HCT116 (cell line): ENCODE data around the gene PRPF19. TPM values are rescaled to one million over a fixed set of nuclear protein-coding genes. Genes with fewer than 3 reads are reported as not detected.

Experiments used
- ATAC-seq: fragments of 200-7000 bp; cut with Tn5 transposase; 2 replicates; pipeline ENCODE4 v1.9.1; 2020; ENCODE audit warnings: mild to moderate bottlenecking, moderate library complexity
- BruUV-seq: library from RNA; stranded (reverse); fragments of 400-500 nt; replicated peaks from 2 replicates; lab custom pipeline; 2021; lab: Mats Ljungman, UMichigan
- CTCF ChIA-PET: fragments of 300-600 bp; sonication (Branson Sonifier 250); formaldehyde crosslinking; loops from one replicate; lab custom pipeline; 2021; ENCODE audit warnings: antibody characterized with exemption; lab: Charles Lee
- POLR2A ChIA-PET: fragments of 300-600, 350-600 bp; sonication (Branson Sonifier 250); formaldehyde crosslinking; loops from one replicate; lab custom pipeline; 2021; ENCODE audit warnings: antibody characterized with exemption; lab: Charles Lee
- RAD21 ChIA-PET, 2 experiments: fragments of 300-600 bp; sonication (Branson Sonifier 250); formaldehyde crosslinking; loops; one replicate each; lab custom pipeline; 2023; ENCODE audit warnings: low total read pairs in 2 of 2; ENCODE audit not compliant: uncharacterized antibody in 2 of 2, unreplicated experiment in 2 of 2, low non-redundant PET in 1 of 2; lab: Charles Lee
- DNase-seq: peaks from one replicate; pipeline ENCODE4 v3.0.0-alpha.2; 2010; ENCODE audit warnings: low read depth, low spot score
- H2AFZ ChIP-seq: fragments of 200-600 bp; shearing (Covaris generic), sonication (generic); 2 replicates; pipeline ENCODE4 v1.6.1; 2017; ENCODE audit warnings: low read depth, mixed run types, mixed read lengths, antibody characterized with exemption, low read length; ENCODE audit not compliant: poor library complexity, severe bottlenecking
- H3K27ac ChIP-seq: 2 replicates; pipeline ENCODE4 v1.5.1; 2012; ENCODE audit warnings: low read depth, low read length
- H3K27me3 ChIP-seq: fragments of 200-600 bp; sonication (generic); 2 replicates; pipeline ENCODE4 v1.6.1; 2016; ENCODE audit warnings: mixed run types, low read length, mixed read lengths; ENCODE audit not compliant: insufficient read depth
- H3K36me3 ChIP-seq, 2 experiments: fragments of 200-500 bp in 1 of 2; fragments of 200-600 bp in 1 of 2; sonication (Bioruptor generic) in 1 of 2; sonication (generic) in 1 of 2; 2 replicates each; pipeline versions ENCODE4 v1.5.1 to v1.6.1; 2014 to 2016; ENCODE audit warnings: low read length in 2 of 2, inconsistent platforms in 1 of 2, mixed read lengths in 1 of 2, mixed run types in 1 of 2; ENCODE audit not compliant: insufficient read depth in 2 of 2, control insufficient read depth in 1 of 2
- H3K4me1 ChIP-seq, 2 experiments: fragments of 200-600 bp in 1 of 2; sonication (generic) in 1 of 2; 2 replicates each; pipeline versions ENCODE4 v1.5.1 to v1.6.1; 2012 to 2017; ENCODE audit warnings: low read length in 2 of 2, inconsistent platforms in 1 of 2, mild to moderate bottlenecking in 1 of 2, mixed read lengths in 1 of 2, mixed run types in 1 of 2, moderate library complexity in 1 of 2; ENCODE audit not compliant: insufficient read depth in 2 of 2, control insufficient read depth in 1 of 2
- H3K4me2 ChIP-seq: fragments of 200-600 bp; sonication (generic); 2 replicates; pipeline ENCODE4 v1.6.1; 2017; ENCODE audit warnings: mixed run types, low read length, mixed read lengths
- H3K4me3 ChIP-seq, 2 experiments: fragments of 200-600 bp in 1 of 2; sonication (generic) in 1 of 2; replicated peaks in 1 of 2; 2 replicates each; pipeline ENCODE4 v1.5.1; 2011 to 2016; ENCODE audit warnings: low read length in 2 of 2, control low read depth in 1 of 2, low read depth in 1 of 2, mild to moderate bottlenecking in 1 of 2, mixed read lengths in 1 of 2, mixed run types in 1 of 2
- H3K79me2 ChIP-seq: fragments of 200-600 bp; sonication (generic); 2 replicates; pipeline ENCODE4 v1.6.1; 2017; ENCODE audit warnings: mild to moderate bottlenecking, mixed run types, low read length, moderate library complexity, mixed read lengths; ENCODE audit not compliant: insufficient read depth
- H3K9ac ChIP-seq: fragments of 200-600 bp; sonication (generic); 2 replicates; pipeline ENCODE4 v1.6.1; 2016; ENCODE audit warnings: low read length, mixed read lengths
- H3K9me2 ChIP-seq: fragments of 200-600 bp; sonication (generic), shearing (Covaris generic); 2 replicates; pipeline ENCODE4 v1.6.1; 2017; ENCODE audit warnings: mixed run types, mild to moderate bottlenecking, moderate library complexity; ENCODE audit not compliant: insufficient read depth
- H3K9me3 ChIP-seq, 2 experiments: fragments of 200-500 bp in 1 of 2; fragments of 200-600 bp in 1 of 2; sonication (Bioruptor generic) in 1 of 2; sonication (generic) in 1 of 2; 2 replicates each; pipeline ENCODE4 v1.6.1; 2014 to 2017; ENCODE audit warnings: low read length in 2 of 2, mixed read lengths in 2 of 2, inconsistent platforms in 1 of 2, low read depth in 1 of 2, mild to moderate bottlenecking in 1 of 2, mixed run types in 1 of 2, moderate library complexity in 1 of 2; ENCODE audit not compliant: control insufficient read depth in 1 of 2, insufficient read depth in 1 of 2
- H4K20me1 ChIP-seq: fragments of 200-600 bp; sonication (generic), shearing (Covaris generic); 2 replicates; pipeline ENCODE4 v1.6.1; 2017; ENCODE audit warnings: mixed run types, mild to moderate bottlenecking, moderate library complexity; ENCODE audit not compliant: insufficient read depth
- CBX3 ChIP-seq: IDR thresholded peaks from 2 replicates; pipeline ENCODE4 v1.6.1; 2012; ENCODE audit warnings: low read depth
- CEBPB ChIP-seq: IDR thresholded peaks from 2 replicates; pipeline ENCODE4 v1.6.1; 2012; ENCODE audit warnings: low read depth
- ELF1 ChIP-seq: IDR thresholded peaks from 2 replicates; pipeline ENCODE4 v1.6.1; 2012; ENCODE audit warnings: low read depth, borderline replicate concordance
- EZH2 ChIP-seq: fragments of 200-600 bp; sonication (generic); IDR thresholded peaks from 2 replicates; pipeline ENCODE4 v1.6.1; 2017; ENCODE audit warnings: antibody characterized with exemption, mixed run types
- EZH2phosphoT487 ChIP-seq: fragments of 200-600 bp; IDR thresholded peaks from 2 replicates; pipeline ENCODE4 v1.6.1; 2018; ENCODE audit warnings: antibody characterized with exemption, borderline replicate concordance
- FOSL1 ChIP-seq: IDR thresholded peaks from 2 replicates; pipeline ENCODE4 v1.6.1; 2012; ENCODE audit warnings: low read depth
- JUND ChIP-seq: IDR thresholded peaks from 2 replicates; pipeline ENCODE4 v1.6.1; 2012
- POLR2A ChIP-seq: IDR thresholded peaks from 2 replicates; pipeline ENCODE4 v1.7.0; 2011; ENCODE audit warnings: borderline replicate concordance; ENCODE audit not compliant: insufficient read depth, insufficient read length; ENCODE audit errors: extremely low read depth
- POLR2AphosphoS5 ChIP-seq: IDR thresholded peaks from 2 replicates; pipeline ENCODE4 v1.6.1; 2011; ENCODE audit warnings: mild to moderate bottlenecking, low read depth, low read length, moderate library complexity
- RAD21 ChIP-seq: IDR thresholded peaks from 2 replicates; pipeline ENCODE4 v1.6.1; 2012; ENCODE audit warnings: low read depth, mild to moderate bottlenecking
- SIN3A ChIP-seq: IDR thresholded peaks from 2 replicates; pipeline ENCODE4 v1.6.1; 2012; ENCODE audit warnings: low read depth
- SP1 ChIP-seq: IDR thresholded peaks from 2 replicates; pipeline ENCODE4 v1.6.1; 2012; ENCODE audit warnings: low read depth
- SRF ChIP-seq: IDR thresholded peaks from 2 replicates; pipeline ENCODE4 v1.6.1; 2012; ENCODE audit warnings: low read depth
- TCF7L2 ChIP-seq: IDR thresholded peaks from 2 replicates; pipeline ENCODE4 v1.7.0; 2011; ENCODE audit warnings: borderline replicate concordance, inconsistent platforms; ENCODE audit not compliant: insufficient read depth, insufficient read length; ENCODE audit errors: extremely low read depth
- ZFX ChIP-seq: fragments of 450-650 bp; IDR thresholded peaks from 2 replicates; pipeline ENCODE4 v1.6.1; 2017
- ZNF274 ChIP-seq: fragments of 200-500 bp; sonication (Bioruptor generic); IDR thresholded peaks from 2 replicates; pipeline ENCODE4 v1.6.1; 2014; ENCODE audit warnings: mild to moderate bottlenecking, low read depth, low read length, inconsistent platforms
- intact Hi-C: fragments of 100-400 bp; cut with micrococcal nuclease; formaldehyde crosslinking; loops from 2 replicates; pipeline ENCODE4 v1.10.0; 2022
- total RNA-seq: library from RNA; stranded (reverse); gene quantifications from one replicate; pipeline ENCODE4 v1.2.1, GENCODE V29; 2021; ENCODE audit not compliant: unreplicated experiment
- TF ChIP-seq, protein P1 (sequence below): IDR thresholded peaks from 2 replicates; pipeline ENCODE4 v1.6.1; 2012
- TF ChIP-seq, protein P2 (sequence below): IDR thresholded peaks from 2 replicates; pipeline ENCODE4 v1.6.1; 2012
- TF ChIP-seq, protein P3 (sequence below): IDR thresholded peaks from 2 replicates; pipeline ENCODE4 v1.6.1; 2012; ENCODE audit warnings: low read depth

Gene PRPF19
- total RNA-seq, 1 experiment from 2014 or later, result 156 TPM

DNA sequence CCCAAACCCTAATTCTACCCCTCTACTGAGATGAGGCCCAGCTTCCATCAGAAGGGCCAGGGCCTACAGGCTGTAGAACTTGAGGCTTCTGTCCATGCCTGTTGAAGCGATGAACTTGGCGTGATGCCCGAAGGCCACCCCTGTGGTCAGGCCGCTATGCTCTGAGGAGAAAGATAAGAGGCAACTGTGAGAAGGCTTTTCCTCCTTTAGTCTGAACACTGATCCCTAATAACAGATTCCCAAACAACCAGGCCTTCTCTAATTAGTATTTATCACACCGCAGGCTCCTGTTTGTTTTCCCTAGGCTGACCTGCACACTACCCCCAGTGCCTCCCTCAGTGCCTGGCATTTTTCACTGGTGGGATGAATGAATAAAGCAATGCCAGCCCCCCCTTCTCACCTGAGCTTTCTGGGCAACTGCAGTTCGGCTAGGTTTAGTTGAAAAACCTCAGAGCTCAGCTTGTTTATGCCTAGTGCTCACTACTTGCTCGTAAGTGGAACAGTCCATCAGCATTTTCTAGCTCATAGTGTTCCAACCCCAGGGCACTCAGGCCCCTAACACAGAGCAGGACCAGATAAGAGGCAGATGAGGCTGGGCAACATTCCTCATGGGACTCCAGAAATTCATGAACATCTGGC, 15.2 kb downstream of the PRPF19 start:
- Histone ChIP-seq H2AFZ (no peak overlapping the region), H3K4me1 (no peaks in the 10 kb centered on the region), H3K4me3 (no peak overlapping the region), H3K36me3 (peaks cover 22 to 24% of the 10 kb centered on the region in 2 experiments; a peak in 3 of 4 replicates), H3K4me2 (no peak overlapping the region), H4K20me1 (no peaks in the 10 kb centered on the region), H3K27me3 (no peaks in the 10 kb centered on the region), H3K9ac (no peak overlapping the region), H3K79me2 (no peaks in the 10 kb centered on the region), H3K9me3 (no peaks in the 10 kb centered on the region), H3K9me2 (no peaks in the 10 kb centered on the region), H3K27ac (no peak overlapping the region)
- no TSS peak for BruUV-seq
- POLR2A ChIA-PET, result no interaction called here
- intact Hi-C loops, result no loop called here
- ATAC-seq (no peak), DNase-seq (no peak)
- CTCF ChIA-PET, result interaction anchor here (2.1 kb wide), 1 partner anchor 60 kb away, joined by 6 read pairs; no protein-coding TSS in a partner anchor
- RAD21 ChIA-PET, result no interaction called here
- no peak for TF ChIP-seq ZFX
- TF ChIP-seq SRF, result no peak
- TF ChIP-seq, protein P1, sequence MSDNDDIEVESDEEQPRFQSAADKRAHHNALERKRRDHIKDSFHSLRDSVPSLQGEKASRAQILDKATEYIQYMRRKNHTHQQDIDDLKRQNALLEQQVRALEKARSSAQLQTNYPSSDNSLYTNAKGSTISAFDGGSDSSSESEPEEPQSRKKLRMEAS, result no peak
- no peak for TF ChIP-seq ELF1
- no peak for TF ChIP-seq JUND
- no peak for TF ChIP-seq ZNF274
- TF ChIP-seq SP1, result no peak

DNA sequence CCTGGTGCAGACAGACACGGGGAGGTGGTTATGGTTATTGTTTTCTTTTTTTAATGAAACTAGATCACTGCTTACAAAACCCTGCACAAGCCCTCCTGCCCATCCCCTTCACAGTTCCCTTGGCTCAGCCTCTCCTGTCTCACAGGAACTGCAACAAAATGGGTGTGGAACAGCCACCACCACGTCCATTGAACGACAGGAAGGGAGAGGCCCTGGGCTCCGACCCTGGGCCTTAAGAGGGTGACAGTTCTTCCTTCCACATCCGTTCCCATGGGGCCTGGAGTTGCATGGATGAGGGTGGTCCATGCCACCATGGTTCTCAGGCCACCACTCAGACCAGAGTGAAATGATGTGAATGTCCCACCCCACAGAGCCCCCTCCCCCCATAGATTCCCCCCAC, 15.7 kb downstream of the PRPF19 start:
- Histone ChIP-seq H3K4me1 (no peaks in the 10 kb centered on the region), H2AFZ (no peak overlapping the region), H3K27me3 (no peaks in the 10 kb centered on the region), H3K9me3 (no peaks in the 10 kb centered on the region), H3K36me3 (peaks cover 17 to 19% of the 10 kb centered on the region in 2 experiments; a peak in 3 of 4 replicates), H3K4me3 (no peak overlapping the region), H4K20me1 (no peaks in the 10 kb centered on the region), H3K9ac (no peak overlapping the region), H3K27ac (no peak overlapping the region), H3K9me2 (no peaks in the 10 kb centered on the region), H3K4me2 (no peak overlapping the region), H3K79me2 (no peaks in the 10 kb centered on the region)
- ChIA-PET CTCF (interaction anchor here (1.9 kb wide), 1 partner anchor 9 kb away, joined by 10 read pairs; no protein-coding TSS in a partner anchor), POLR2A (no interaction called here), RAD21 (no interaction called here)
- DNase-seq, result no peak
- no peak for ATAC-seq
- intact Hi-C loops, result no loop called here
- BruUV-seq, result no TSS peak
- TF ChIP-seq ZFX, result no peak
- TF ChIP-seq CEBPB, result no peak
- no peak for TF ChIP-seq FOSL1
- TF ChIP-seq, protein P2, sequence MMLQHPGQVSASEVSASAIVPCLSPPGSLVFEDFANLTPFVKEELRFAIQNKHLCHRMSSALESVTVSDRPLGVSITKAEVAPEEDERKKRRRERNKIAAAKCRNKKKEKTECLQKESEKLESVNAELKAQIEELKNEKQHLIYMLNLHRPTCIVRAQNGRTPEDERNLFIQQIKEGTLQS, result no peak
- TF ChIP-seq CBX3, result no peak
- TF ChIP-seq SRF, result no peak
- TF ChIP-seq, protein P3, sequence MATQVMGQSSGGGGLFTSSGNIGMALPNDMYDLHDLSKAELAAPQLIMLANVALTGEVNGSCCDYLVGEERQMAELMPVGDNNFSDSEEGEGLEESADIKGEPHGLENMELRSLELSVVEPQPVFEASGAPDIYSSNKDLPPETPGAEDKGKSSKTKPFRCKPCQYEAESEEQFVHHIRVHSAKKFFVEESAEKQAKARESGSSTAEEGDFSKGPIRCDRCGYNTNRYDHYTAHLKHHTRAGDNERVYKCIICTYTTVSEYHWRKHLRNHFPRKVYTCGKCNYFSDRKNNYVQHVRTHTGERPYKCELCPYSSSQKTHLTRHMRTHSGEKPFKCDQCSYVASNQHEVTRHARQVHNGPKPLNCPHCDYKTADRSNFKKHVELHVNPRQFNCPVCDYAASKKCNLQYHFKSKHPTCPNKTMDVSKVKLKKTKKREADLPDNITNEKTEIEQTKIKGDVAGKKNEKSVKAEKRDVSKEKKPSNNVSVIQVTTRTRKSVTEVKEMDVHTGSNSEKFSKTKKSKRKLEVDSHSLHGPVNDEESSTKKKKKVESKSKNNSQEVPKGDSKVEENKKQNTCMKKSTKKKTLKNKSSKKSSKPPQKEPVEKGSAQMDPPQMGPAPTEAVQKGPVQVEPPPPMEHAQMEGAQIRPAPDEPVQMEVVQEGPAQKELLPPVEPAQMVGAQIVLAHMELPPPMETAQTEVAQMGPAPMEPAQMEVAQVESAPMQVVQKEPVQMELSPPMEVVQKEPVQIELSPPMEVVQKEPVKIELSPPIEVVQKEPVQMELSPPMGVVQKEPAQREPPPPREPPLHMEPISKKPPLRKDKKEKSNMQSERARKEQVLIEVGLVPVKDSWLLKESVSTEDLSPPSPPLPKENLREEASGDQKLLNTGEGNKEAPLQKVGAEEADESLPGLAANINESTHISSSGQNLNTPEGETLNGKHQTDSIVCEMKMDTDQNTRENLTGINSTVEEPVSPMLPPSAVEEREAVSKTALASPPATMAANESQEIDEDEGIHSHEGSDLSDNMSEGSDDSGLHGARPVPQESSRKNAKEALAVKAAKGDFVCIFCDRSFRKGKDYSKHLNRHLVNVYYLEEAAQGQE, result no peak
- TF ChIP-seq TCF7L2, result no peak
- TF ChIP-seq, protein P1, result no peak
- no peak for TF ChIP-seq POLR2AphosphoS5
- TF ChIP-seq POLR2A, result no peak
- no peak for TF ChIP-seq SIN3A
- no peak for TF ChIP-seq RAD21
- no peak for TF ChIP-seq SP1
- TF ChIP-seq EZH2phosphoT487, result no peak
- TF ChIP-seq EZH2, result no peak
